ENCODE measurements around the gene CRYAB.
"Not testable (repeated sequence)": the region's sequence is repeated elsewhere in the genome, so short reads cannot be mapped to it uniquely, and the experiment has no call there.

The CRYAB gene

DNA sequence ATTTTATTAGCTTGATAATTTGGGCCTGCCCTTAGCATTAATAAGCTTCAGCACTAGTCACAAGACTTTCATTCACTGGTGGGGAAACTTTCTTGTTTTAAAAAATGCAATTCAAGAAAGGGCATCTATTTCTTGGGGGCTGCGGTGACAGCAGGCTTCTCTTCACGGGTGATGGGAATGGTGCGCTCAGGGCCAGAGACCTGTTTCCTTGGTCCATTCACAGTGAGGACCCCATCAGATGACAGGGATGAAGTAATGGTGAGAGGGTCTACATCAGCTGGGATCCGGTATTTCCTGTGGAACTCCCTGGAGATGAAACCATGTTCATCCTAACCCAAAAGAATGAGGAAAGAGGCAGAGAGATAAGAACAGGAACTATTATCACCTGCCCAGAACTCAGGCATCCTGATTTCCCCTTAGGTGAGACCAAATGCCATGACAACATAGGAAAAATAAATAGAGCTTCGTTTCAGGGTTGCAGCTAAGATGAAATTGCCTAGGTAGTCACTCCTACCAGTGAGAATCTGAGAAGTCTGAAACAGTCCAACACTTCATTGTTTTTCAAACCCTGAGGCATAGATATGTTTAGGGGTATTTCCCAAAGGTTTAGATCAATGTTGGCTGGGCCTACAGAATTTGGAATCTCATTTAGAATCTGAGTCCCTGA, 2.8 kb downstream of the CRYAB start:
- DNase-seq (ENCODE audit: low read depth in 2 of 2), result no peak

DNA sequence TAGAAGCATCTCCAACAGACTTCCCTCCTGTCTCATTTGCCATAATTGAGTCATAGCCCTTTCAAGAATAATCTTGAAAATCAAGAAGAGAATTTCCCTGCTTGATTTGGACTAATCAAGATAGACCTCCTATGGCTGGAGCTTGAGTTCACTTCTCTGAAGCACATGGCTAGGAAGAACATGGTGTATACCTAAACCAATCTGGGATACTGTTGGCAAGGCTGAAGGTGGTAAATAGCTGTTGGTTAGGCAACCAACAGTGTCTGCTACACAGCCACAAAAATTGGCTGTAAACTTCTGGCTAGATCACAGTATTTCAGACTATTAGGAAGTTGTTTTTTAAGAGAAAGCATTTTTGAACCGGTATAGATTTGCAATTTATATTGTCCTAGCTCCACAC, 4.9 kb downstream of the CRYAB start:
- DNase-seq (ENCODE audit: low read depth in 2 of 2), result no peak

DNA sequence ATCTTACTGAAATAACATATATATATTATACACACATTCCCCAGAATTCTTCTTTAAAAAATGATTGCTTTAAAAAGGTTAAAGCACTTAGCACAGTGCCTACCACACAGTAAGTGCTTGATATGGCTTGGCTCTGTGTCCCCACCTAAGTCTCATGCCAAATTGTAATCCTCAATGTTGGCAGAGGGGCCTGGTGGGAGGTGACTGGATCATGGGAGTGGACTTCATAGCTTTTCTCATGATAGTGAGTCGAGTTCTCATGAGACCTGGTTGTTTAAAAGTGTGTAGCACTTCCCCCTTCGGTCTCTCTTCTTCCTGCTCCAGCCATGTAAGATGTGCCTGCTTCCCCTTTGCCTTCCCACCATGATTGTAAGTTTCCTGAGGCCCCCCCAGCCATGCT, 6.2 kb downstream of the CRYAB start:
- DNase-seq (ENCODE audit: low read depth in 2 of 2), result no peak

DNA sequence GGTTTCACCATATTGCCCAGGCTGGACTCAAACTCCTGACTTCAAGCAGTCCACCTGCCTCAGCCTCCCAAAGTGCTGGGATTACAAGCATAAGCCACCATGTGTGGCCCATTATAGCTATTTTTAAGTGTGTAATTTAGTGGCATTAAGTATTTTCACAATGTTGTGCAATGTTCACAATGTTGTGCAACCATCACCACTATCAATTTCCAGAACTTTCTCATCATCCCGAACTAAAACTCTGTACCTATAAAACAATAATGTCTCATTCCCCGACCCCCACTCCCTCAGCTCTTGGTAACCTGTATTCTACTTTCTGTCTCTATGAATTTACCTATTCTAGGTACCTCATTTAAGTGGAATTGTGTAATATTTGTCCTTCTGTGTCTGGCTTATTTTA, 24.7 kb downstream of the CRYAB start:
- no peak for DNase-seq (ENCODE audit: low read depth in 2 of 2)

DNA sequence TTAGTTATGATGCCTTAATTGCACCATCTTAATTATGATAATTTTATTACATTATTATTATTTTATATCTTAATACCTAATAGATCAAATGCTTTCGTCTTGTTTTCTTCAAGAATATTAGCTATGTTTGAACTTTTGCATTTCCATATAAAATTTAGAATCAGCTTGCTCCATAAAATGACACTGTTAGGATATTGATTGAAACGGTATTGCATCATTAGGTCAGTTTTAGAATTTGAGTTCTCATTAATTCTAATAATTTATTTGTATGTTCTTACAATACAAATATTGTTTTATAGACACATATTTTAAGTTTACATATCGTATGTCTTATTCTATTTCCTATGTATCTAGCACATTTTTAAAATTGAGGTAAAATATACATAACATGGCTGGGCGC, 25.5 kb downstream of the CRYAB start:
- no peak for DNase-seq (ENCODE audit: low read depth in 2 of 2)

DNA sequence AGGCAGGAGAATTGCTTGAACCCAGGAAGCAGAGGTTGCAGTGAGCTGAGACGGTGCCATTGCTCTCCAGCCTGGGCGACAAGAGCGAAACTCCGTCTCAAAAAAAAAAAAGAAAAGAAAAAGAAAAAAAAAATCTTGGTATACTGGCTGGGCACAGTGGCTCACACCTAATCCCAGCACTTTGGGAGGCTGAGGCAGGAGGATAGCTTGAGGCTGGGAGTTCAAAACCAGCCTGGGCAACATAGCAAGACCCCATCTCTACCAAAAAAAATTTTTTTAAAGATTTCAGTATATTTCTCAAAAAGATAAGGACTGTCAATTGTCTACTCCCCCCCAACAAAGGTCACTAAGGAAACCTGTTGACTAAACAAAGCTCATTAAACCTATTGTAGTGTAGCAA, 26.5 kb downstream of the CRYAB start:
- not testable (repeated sequence) for DNase-seq (ENCODE audit: low read depth in 2 of 2)

DNA sequence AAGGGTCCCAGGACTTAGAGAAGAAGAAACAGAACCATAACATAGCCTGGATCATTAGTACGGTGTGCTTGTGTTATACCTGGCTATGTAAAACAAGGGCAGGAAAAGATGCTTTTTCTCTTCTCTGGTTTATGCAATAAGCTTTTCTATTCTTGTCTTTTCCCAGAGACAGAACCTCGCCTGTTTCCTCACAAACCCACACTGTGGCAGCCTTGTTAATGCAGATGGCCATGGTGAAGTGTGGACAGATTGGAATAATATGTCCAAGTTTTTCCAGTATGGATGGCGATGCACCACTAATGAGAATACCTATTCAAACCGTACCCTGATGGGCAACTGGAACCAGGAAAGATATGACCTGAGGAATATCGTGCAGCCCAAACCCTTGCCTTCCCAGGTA, 29.4 kb downstream of the CRYAB start:
- DNase-seq (ENCODE audit: low read depth in 2 of 2), result no peak

DNA sequence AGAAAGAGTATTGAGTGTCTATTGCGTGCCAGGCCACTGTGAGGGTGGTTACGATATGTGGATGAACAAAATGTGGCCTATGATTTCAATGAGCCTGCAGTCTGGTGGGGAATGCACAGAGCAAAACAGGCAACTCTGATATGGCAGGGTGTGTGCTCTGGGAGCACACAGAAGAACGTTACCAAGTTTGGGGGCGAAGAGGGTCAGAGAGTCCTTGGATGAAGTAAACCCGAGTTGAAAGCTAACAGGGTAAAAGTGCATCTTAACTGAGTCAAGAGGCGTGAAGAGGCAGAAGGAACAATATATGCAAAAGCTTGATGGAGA, 32.0 kb downstream of the CRYAB start:
- DNase-seq (ENCODE audit: low read depth in 2 of 2), result no peak

DNA sequence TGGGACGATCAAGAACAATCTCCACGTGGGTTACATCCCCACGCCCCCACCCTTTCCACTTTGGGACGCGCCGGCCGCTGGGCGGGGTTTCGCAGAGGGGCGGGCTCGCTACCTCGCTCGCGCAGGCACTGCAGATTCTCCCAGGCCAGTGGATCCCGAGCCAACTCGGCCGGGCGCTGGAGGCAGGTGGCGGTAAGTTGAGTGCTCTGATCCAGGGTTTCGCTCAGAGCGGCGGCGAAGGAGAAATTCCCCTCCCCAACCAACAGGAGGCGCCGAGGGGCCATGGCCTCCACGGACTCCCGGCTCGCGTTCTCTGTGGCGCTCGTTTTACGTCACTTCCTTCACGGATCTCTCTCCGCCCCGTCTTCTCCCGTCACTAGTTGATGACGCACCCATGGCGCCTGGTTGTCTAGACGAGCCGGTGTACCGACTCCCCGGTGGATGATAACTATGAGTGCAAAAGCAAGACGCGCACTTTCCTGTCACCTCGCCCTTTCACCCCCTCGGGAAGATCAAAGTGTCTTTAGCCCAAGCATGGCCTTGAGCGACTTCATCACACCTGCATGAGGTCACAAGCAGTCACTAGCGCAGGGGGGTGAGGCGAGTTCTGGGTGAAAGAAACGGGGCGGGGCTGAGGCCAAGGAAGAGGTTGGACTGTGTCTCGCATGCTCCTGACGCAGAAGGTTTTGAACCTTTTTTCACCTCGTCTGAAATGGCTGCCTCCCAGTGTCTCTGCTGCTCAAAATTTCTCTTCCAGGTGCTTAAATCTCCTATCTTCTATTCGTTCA, 32.5 kb downstream of the CRYAB start, which contains the start of the genes CFAP68 and FDXACB1:
TSS of gene CFAP68 (plus strand) at position 693 of the 788 bp plus-strand sequence. CDS start at position 713, 20 bp downstream.
TSS of gene FDXACB1 (minus strand) at position 317 of the 788 bp plus-strand sequence. CDS start at position 284, 33 bp downstream.
- DNase-seq (ENCODE audit: low read depth in 2 of 2), result peak; percentile 93 to 94

DNA sequence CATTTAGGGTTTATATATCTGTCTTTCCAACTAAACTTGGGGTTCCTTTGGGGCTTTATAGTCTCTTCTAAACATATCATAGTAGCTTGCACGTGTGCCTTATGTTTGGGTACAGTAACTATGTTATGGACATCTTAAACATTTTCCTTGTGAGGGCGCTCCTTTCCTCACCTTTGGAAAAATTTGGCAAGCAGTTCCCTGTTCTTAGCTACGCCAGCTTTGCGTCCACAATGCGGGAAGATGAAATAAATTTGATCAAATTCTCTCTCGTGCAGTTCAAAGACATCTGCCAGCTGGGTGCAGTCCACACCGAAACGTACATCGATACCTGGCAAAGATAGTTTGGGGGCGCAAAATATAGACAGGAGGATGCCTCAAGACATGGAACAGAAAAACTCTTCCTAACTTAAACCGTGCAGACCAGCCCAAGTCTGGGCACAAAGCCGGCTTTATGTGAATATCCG, 33.2 kb downstream of the CRYAB start:
- no peak for DNase-seq (ENCODE audit: low read depth in 2 of 2)

DNA sequence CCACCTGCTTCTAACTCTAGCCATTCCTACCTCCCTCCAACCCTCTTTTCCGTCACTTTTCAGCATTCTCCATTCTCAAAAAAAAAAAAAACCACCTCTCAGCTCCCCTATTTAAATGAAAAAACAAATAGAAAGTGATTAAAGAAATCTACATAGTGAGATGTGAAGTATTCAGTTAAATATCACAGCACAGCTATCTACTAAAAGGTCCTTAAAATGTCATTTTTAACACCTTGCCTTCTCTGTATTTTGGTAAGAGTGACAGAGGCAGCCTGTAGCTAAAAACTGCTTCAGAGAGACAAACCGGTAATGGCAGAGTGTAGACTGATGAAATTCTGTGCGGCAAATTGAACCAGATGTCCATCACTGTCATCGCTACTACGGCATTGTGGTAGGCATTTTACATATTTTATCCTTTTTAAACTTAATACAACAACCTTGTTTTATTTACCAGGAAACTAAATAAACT, 39.8 kb downstream of the CRYAB start:
- DNase-seq (ENCODE audit: low read depth in 2 of 2), result no peak

DNA sequence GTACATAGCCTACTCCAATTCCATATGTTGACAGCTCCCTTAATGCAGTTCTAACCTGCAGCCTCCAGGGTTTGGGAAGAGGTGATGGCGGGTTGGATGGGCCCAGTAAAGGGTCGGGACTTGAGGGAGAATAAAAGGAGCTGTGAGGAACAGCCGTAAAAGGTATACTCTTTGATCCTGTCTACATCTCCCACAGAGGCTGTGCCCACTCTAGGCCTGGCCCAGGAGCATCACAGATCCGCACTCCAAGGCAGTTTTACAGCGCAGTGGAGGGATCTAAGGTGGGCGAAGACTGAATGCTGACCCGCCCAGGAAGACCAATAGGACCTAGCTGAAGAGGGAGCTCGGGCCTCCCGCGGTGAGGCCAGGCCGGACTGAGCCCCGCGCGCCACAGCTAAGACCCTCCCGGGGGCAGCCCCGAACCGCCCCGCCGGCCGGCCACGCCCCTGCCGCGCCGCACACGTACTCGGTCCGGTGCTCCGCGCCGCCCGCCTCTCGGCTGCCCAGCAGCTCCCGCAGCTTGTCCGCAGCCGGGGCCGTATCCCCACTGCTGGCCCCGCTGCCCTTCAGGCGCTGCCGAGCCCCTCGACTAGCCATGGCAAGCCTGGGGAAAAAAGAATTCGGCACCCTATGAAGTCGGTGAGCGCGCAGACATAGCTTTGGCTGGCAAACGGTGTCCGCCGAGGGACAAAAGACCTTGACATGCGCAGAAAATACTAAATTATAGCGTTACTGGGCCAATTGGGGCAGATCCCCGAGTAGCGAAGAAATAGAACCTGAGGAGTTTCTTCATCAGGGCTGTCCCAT, 40.5 kb downstream of the CRYAB start, which contains the start of gene ALG9:
TSS of gene ALG9 (minus strand) at position 696 of the 807 bp plus-strand sequence. CDS start at position 597, 99 bp downstream.
- peak; percentile 69 to 82 for DNase-seq (ENCODE audit: low read depth in 2 of 2)

DNA sequence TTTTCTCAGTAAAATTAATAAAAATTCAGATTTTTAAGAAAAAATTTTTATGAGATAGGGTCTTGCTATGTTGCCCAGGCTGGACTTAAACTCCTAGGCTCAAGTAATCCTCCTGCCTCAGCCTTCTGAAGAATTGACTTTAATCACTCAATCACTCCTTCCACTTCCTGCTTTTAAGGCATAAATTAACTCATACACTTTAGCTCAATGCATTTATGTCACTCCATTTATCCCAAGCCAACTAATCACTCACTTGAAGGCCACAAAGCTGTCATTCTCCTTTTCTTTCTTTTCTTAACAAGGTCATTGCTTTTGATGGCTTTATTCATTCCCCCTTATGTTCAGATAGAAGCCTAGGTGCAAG, 41.1 kb downstream of the CRYAB start:
- DNase-seq (ENCODE audit: low read depth in 2 of 2), result no peak

DNA sequence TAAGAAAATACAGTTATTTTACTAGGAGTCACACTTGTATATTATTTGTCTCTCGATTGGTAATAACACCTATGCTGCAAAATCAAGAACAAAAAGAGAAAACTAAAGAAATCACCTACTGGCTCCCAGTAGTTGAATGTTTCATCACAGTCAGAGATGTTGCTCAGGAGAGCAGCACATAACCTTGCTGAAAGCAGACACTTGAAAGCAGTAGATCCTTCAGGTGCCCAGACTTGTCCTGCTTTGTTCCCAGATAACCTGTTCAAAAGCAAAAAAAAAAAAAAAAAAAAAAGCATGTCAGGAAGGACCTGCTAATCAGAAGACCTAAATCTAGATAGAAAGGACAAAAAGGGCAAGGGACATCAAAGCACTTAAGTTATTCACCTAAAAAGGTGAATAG, 41.5 kb downstream of the CRYAB start:
- no peak for DNase-seq (ENCODE audit: low read depth in 2 of 2)

DNA sequence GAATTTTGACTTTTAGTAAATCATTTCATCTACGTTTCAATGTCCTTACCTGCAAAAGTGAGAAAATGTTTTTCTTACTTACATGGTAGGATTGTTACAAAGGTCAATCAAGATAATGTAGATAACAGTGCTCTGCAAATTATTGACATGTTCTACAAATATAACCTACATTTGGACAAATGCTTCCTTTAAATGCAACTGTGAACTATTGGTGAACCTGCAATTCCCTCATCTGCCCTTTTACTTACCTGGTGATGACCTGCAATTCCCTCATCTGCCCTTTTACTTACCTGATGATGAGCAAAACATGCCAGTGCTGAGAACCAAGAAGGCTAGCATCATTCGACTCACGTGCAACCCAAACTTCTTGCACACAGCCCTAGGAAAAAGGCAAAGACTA, 51.3 kb downstream of the CRYAB start:
- DNase-seq (ENCODE audit: low read depth in 2 of 2), result no peak
